CD14-positive monocyte (primary cell): ENCODE data around the gene CFAP410. TPM values are rescaled to one million over a fixed set of nuclear protein-coding genes. Genes with fewer than 3 reads are reported as not detected.

ENCODE experiments used
- DNase-seq, 3 donors: peaks; one replicate each; pipeline ENCODE4 v3.0.0-alpha.2; 2011 to 2022
- H2AFZ ChIP-seq: 2 replicates; pipeline ENCODE4 v1.6.0; 2012; ENCODE audit warnings: mild to moderate bottlenecking, low read depth, low read length, inconsistent platforms; ENCODE audit not compliant: insufficient read depth, poor library complexity, severe bottlenecking
- H3K27ac ChIP-seq, 2 donors: 1 replicate in 1 of 2; 2 replicates in 1 of 2; pipeline ENCODE4 v1.5.1; 2012 to 2013; ENCODE audit warnings: low read length in 2 of 2, control low read depth in 1 of 2, inconsistent platforms in 1 of 2, low read depth in 1 of 2, mild to moderate bottlenecking in 1 of 2
- H3K27me3 ChIP-seq, 2 donors: one replicate each; pipeline versions ENCODE4 v1.6.0 to v1.6.1; 2011 to 2013; ENCODE audit warnings: low read length in 2 of 2; ENCODE audit not compliant: control insufficient read depth in 2 of 2, insufficient read depth in 2 of 2
- H3K36me3 ChIP-seq, 2 donors: replicated peaks in 1 of 2; 1 replicate in 1 of 2; 2 replicates in 1 of 2; pipeline versions ENCODE4 v1.5.1 to v1.6.1; 2012 to 2013; ENCODE audit warnings: low read length in 2 of 2, control low read depth in 1 of 2, inconsistent platforms in 1 of 2, mild to moderate bottlenecking in 1 of 2; ENCODE audit not compliant: insufficient read depth in 2 of 2, control insufficient read depth in 1 of 2
- H3K4me1 ChIP-seq, 2 donors: 1 replicate in 1 of 2; 2 replicates in 1 of 2; pipeline versions ENCODE4 v1.5.1 to v1.6.1; 2012 to 2013; ENCODE audit warnings: low read length in 2 of 2, control low read depth in 1 of 2, inconsistent platforms in 1 of 2, mild to moderate bottlenecking in 1 of 2, moderate library complexity in 1 of 2; ENCODE audit not compliant: insufficient read depth in 2 of 2, control insufficient read depth in 1 of 2
- H3K4me2 ChIP-seq: replicated peaks from 2 replicates; pipeline ENCODE3; 2012; ENCODE audit warnings: low read length, moderate library complexity, mild to moderate bottlenecking; ENCODE audit not compliant: poor library complexity, severe bottlenecking; ENCODE audit errors: extremely low read depth
- H3K4me3 ChIP-seq, 3 experiments: fragments of 200-600 bp in 1 of 3; sonication (generic) in 1 of 3; replicated peaks in 1 of 3; 1 replicate in 2 of 3; 2 replicates in 1 of 3; pipeline ENCODE4 v1.5.1; 2011 to 2013; ENCODE audit warnings: low read length in 3 of 3, mild to moderate bottlenecking in 3 of 3, control low read depth in 2 of 3, low read depth in 2 of 3, inconsistent platforms in 1 of 3, moderate library complexity in 1 of 3
- H3K79me2 ChIP-seq: 2 replicates; pipeline ENCODE4 v1.6.0; 2012; ENCODE audit warnings: mild to moderate bottlenecking, control low read depth, inconsistent platforms, low read length, moderate library complexity; ENCODE audit not compliant: insufficient read depth
- H3K9ac ChIP-seq: 2 replicates; pipeline ENCODE4 v1.6.0; 2017; ENCODE audit warnings: low read length, mild to moderate bottlenecking; ENCODE audit not compliant: insufficient read depth, poor library complexity, severe bottlenecking
- H3K9me3 ChIP-seq, 2 donors: replicated peaks in 1 of 2; 1 replicate in 1 of 2; 2 replicates in 1 of 2; pipeline versions ENCODE4 v1.5.1 to v1.6.1; 2012 to 2013; ENCODE audit warnings: low read length in 2 of 2, control low read depth in 1 of 2; ENCODE audit not compliant: control insufficient read depth in 1 of 2, insufficient read depth in 1 of 2
- H4K20me1 ChIP-seq: 2 replicates; pipeline ENCODE4 v1.6.0; 2012; ENCODE audit warnings: mild to moderate bottlenecking, low read length, control low read depth, moderate library complexity; ENCODE audit not compliant: insufficient read depth
- H3K27ac Mint-ChIP-seq, 7 donors: one replicate each; pipeline ENCODE4 v1.8.0; 2020; ENCODE audit warnings: mild to moderate bottlenecking in 7 of 7, mixed read lengths in 7 of 7, moderate library complexity in 6 of 7, inconsistent platforms in 2 of 7
- H3K27me3 Mint-ChIP-seq, 3 donors: one replicate each; pipeline ENCODE4 v1.8.0; 2021 to 2022; ENCODE audit warnings: low read depth in 3 of 3, mild to moderate bottlenecking in 3 of 3, mixed read lengths in 3 of 3, moderate library complexity in 3 of 3, inconsistent platforms in 1 of 3
- H3K36me3 Mint-ChIP-seq, 2 donors: one replicate each; pipeline ENCODE4 v1.8.0; 2020; ENCODE audit warnings: mixed read lengths in 2 of 2, inconsistent platforms in 1 of 2, mild to moderate bottlenecking in 1 of 2
- H3K4me1 Mint-ChIP-seq: one replicate; pipeline ENCODE4 v1.8.0; 2020; ENCODE audit warnings: mild to moderate bottlenecking, mixed read lengths
- H3K4me3 Mint-ChIP-seq, 2 donors: one replicate each; pipeline ENCODE4 v1.8.0; 2020; ENCODE audit warnings: mild to moderate bottlenecking in 2 of 2, mixed read lengths in 2 of 2, moderate library complexity in 1 of 2
- H3K9me3 Mint-ChIP-seq, 7 donors: one replicate each; pipeline ENCODE4 v1.8.0; 2020 to 2022; ENCODE audit warnings: mixed read lengths in 7 of 7, mild to moderate bottlenecking in 6 of 7, moderate library complexity in 6 of 7, inconsistent platforms in 2 of 7
- WGBS: methylation state at CpG from one replicate; pipeline ENCODE4 v1.1.5; 2013; ENCODE audit warnings: missing lambda C conversion rate; ENCODE audit not compliant: insufficient coverage; 5-methylcytosine and 5-hydroxymethylcytosine counted together
- intact Hi-C, 2 donors: fragments of 100-400 bp; cut with micrococcal nuclease; formaldehyde crosslinking; loops; one replicate each; pipeline versions ENCODE4 v1.15.0 to v1.15.1; 2023
- polyA plus RNA-seq, 3 donors: library from polyadenylated mRNA; depleted of rRNA in 1 of 3; unstranded in 2 of 3; stranded (reverse) in 1 of 3; fragments of 300-500 nt in 2 of 3; fragments of >200 nt in 1 of 3; fragmentation: Illumina TruSeq in 2 of 3; gene quantifications; 1 replicate in 2 of 3; 2 replicates in 1 of 3; pipeline ENCODE4 v1.2.3, GENCODE V29; 2012 to 2021
- TF ChIP-seq, protein P1 (sequence below): fragments of 200-600 bp; IDR thresholded peaks from one replicate; pipeline ENCODE4 v1.8.0; 2022; ENCODE audit warnings: antibody characterized with exemption, mild to moderate bottlenecking

Gene CFAP410
- polyA plus RNA-seq, 3 donors = 14.8 to 23.5 (median 17.3) TPM

DNA sequence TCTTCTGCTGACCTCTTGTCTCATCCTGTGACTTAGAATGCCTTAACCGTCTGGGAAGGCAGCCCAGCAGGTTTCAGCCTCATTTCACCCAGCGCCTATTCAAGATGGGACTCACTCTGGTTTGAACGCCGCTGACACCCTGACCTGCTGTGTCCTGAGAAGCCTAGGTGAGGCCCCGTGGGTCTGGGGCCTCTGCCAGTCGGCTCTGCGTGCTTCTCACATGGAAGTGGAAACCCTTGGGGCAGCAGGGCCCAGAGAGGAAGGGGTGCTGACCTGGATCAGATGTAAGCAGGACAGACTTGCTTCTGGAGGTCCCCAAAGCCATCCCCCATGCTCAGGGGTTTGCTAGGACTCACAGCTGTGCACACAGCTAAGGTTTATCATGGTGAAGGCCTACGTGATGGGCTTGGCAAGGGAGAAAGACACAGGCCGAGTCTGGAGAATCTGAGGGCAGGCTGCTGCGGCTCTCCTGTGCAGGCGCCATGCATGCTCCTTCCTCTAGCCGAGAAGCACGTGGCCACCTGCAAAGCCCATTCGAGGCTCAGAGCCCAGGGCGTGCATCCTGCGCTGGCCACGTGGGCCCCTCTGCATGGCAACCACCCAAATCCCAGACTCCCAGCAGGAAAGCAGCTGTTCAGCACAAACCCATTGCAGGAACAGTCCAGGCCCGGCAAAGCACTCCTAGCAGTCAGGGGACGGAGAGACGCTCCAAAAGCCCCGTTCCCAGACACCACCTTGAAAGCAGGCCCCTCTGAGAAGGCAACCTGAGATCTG lies 18.1 kb upstream of the CFAP410 start:
- Mint-ChIP-seq H3K4me3 (no peak overlapping the region), H3K27ac (peak overlapping the region in 6 of 7 donors; percentile 33 to 93 (median 82)), H3K4me1 (peaks cover 83% of the 10 kb centered on the region), H3K9me3 (peaks cover 0 to 14% (median 0%) of the 10 kb centered on the region in 7 donors), H3K36me3 (peaks cover 34 to 47% of the 10 kb centered on the region in 2 donors), H3K27me3 (peaks cover 0 to 6% (median 0%) of the 10 kb centered on the region in 3 donors)
- H3K9ac ChIP-seq = no peak overlapping the region
- TF ChIP-seq, protein P1, sequence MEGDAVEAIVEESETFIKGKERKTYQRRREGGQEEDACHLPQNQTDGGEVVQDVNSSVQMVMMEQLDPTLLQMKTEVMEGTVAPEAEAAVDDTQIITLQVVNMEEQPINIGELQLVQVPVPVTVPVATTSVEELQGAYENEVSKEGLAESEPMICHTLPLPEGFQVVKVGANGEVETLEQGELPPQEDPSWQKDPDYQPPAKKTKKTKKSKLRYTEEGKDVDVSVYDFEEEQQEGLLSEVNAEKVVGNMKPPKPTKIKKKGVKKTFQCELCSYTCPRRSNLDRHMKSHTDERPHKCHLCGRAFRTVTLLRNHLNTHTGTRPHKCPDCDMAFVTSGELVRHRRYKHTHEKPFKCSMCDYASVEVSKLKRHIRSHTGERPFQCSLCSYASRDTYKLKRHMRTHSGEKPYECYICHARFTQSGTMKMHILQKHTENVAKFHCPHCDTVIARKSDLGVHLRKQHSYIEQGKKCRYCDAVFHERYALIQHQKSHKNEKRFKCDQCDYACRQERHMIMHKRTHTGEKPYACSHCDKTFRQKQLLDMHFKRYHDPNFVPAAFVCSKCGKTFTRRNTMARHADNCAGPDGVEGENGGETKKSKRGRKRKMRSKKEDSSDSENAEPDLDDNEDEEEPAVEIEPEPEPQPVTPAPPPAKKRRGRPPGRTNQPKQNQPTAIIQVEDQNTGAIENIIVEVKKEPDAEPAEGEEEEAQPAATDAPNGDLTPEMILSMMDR = no peak
- H3K79me2 ChIP-seq = peaks cover 55% of the 10 kb centered on the region
- H3K9me3 ChIP-seq = no peaks in the 10 kb centered on the region
- H4K20me1 ChIP-seq = no peaks in the 10 kb centered on the region
- H3K27ac ChIP-seq = peak overlapping the region in 1 of 2 donors; percentile 63
- no peak overlapping the region for H3K4me2 ChIP-seq
- peaks cover 24 to 30% of the 10 kb centered on the region in 2 donors for H3K36me3 ChIP-seq
- no peak for DNase-seq
- peaks cover 82 to 91% of the 10 kb centered on the region in 2 donors for H3K4me1 ChIP-seq
- H3K27me3 ChIP-seq = no peaks in the 10 kb centered on the region
- 94% methylated on average over 21 of the region's 21 CpGs for WGBS
- no peak overlapping the region for H3K4me3 ChIP-seq
- H2AFZ ChIP-seq = no peak overlapping the region
- intact Hi-C loops = no loop called here

DNA sequence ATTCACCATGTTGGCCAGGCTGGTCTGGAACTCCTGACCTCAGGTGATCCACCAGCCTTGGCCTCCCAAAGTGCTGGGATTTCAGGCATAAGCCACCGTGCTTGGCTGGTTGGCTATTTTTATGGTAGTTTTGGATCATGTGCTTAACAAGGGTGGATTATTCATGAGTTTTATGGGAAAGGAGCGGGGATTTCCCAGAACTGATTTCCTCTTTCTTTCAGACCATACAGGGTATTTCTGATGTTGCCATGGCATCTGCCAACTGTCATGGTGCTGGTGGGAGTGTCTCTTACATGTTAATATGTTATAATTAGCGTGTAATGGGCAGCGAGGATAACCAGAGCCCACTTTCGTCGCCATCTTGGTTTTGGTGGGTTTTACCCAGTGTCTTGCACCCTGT lies 17.4 kb upstream of the CFAP410 start:
- DNase-seq = peak; percentile 62 to 84 (median 66)
- no peaks in the 10 kb centered on the region for H3K27me3 ChIP-seq
- Mint-ChIP-seq H3K4me3 (no peak overlapping the region), H3K27me3 (peaks cover 0 to 7% (median 0%) of the 10 kb centered on the region in 3 donors), H3K27ac (peak overlapping the region; percentile 67 to 93 (median 84)), H3K4me1 (peaks cover 85% of the 10 kb centered on the region), H3K9me3 (peaks cover 0 to 14% (median 0%) of the 10 kb centered on the region in 7 donors), H3K36me3 (peaks cover 34 to 47% of the 10 kb centered on the region in 2 donors)
- H3K36me3 ChIP-seq = peaks cover 24 to 30% of the 10 kb centered on the region in 2 donors
- no peak overlapping the region for H3K4me3 ChIP-seq
- no peaks in the 10 kb centered on the region for H3K9me3 ChIP-seq
- TF ChIP-seq, protein P1 = no peak
- no peaks in the 10 kb centered on the region for H4K20me1 ChIP-seq
- intact Hi-C loops = no loop called here
- peaks cover 54% of the 10 kb centered on the region for H3K79me2 ChIP-seq
- peak overlapping the region in 1 of 2 donors; percentile 63 for H3K27ac ChIP-seq
- 71% methylated on average over 5 of the region's 6 CpGs for WGBS
- H3K4me1 ChIP-seq = peaks cover 82 to 97% of the 10 kb centered on the region in 2 donors
- no peak overlapping the region for H3K9ac ChIP-seq
- no peak overlapping the region for H3K4me2 ChIP-seq
- no peak overlapping the region for H2AFZ ChIP-seq
